Neural progenitor cell (in vitro differentiated cells): ENCODE results near the gene CDC42EP3. TPM values are rescaled to one million over a fixed set of nuclear protein-coding genes. Genes with fewer than 3 reads are reported as not detected.

Source experiments
- DNase-seq: peaks from one replicate; pipeline ENCODE4 v3.0.0-alpha.2; 2016; ENCODE audit warnings: low spot score
- H2AFZ ChIP-seq: fragments of 200-600 bp; sonication (generic); replicated peaks from 2 replicates; pipeline ENCODE4 v1.6.1; 2016; ENCODE audit warnings: antibody characterized with exemption
- H3F3A ChIP-seq: fragments of 200-600 bp; sonication (generic); 2 replicates; pipeline ENCODE4 v1.6.1; 2016; ENCODE audit warnings: antibody characterized with exemption, low read depth
- H3K27ac ChIP-seq: fragments of 200-600 bp; sonication (generic); 2 replicates; pipeline ENCODE4 v1.5.1; 2016; ENCODE audit warnings: mild to moderate bottlenecking
- H3K27me3 ChIP-seq: fragments of 200-600 bp; sonication (generic); 2 replicates; pipeline ENCODE4 v1.6.1; 2016; ENCODE audit warnings: mild to moderate bottlenecking, moderate library complexity
- H3K36me3 ChIP-seq: fragments of 200-600 bp; sonication (generic); 2 replicates; pipeline ENCODE4 v1.5.1; 2016
- H3K4me1 ChIP-seq: fragments of 200-600 bp; sonication (generic); 2 replicates; pipeline ENCODE4 v1.6.1; 2016; ENCODE audit warnings: mixed run types
- H3K4me2 ChIP-seq: fragments of 200-600 bp; sonication (generic); 2 replicates; pipeline ENCODE4 v1.6.1; 2016
- H3K4me3 ChIP-seq: fragments of 200-600 bp; sonication (generic); 2 replicates; pipeline ENCODE4 v1.5.1; 2016
- H3K79me2 ChIP-seq: fragments of 200-600 bp; sonication (generic); 2 replicates; pipeline ENCODE4 v1.6.1; 2016; ENCODE audit warnings: low read depth
- H3K9ac ChIP-seq: fragments of 200-600 bp; sonication (generic); 2 replicates; pipeline ENCODE4 v1.6.1; 2016
- H3K9me3 ChIP-seq: fragments of 200-600 bp; sonication (generic); 2 replicates; pipeline ENCODE4 v1.5.1; 2016; ENCODE audit warnings: low read depth
- H4K20me1 ChIP-seq: fragments of 200-600 bp; sonication (generic); 2 replicates; pipeline ENCODE4 v1.6.1; 2016; ENCODE audit warnings: low read depth
- H3K27ac Mint-ChIP-seq: 3 replicates; pipeline ENCODE4 v1.8.0; 2021; ENCODE audit warnings: mixed read lengths
- H3K27me3 Mint-ChIP-seq: 2 replicates; pipeline ENCODE4 v1.8.0; 2022; ENCODE audit warnings: low read depth, mild to moderate bottlenecking, inconsistent platforms, moderate library complexity, mixed read lengths; ENCODE audit not compliant: insufficient read depth
- H3K36me3 Mint-ChIP-seq: 3 replicates; pipeline ENCODE4 v1.8.0; 2021; ENCODE audit warnings: mixed read lengths
- H3K4me1 Mint-ChIP-seq: 3 replicates; pipeline ENCODE4 v1.8.0; 2021; ENCODE audit warnings: mixed read lengths
- H3K4me3 Mint-ChIP-seq: 3 replicates; pipeline ENCODE4 v1.8.0; 2021; ENCODE audit warnings: mild to moderate bottlenecking, moderate library complexity, mixed read lengths
- H3K9me3 Mint-ChIP-seq: 3 replicates; pipeline ENCODE4 v1.8.0; 2020; ENCODE audit warnings: mixed read lengths
- CTCF ChIP-seq: fragments of 200-600 bp; sonication (generic); IDR thresholded peaks from 2 replicates; pipeline ENCODE4 v1.5.1; 2017; ENCODE audit warnings: antibody characterized with exemption, mild to moderate bottlenecking
- EZH2 ChIP-seq: fragments of 200-600 bp; sonication (generic); IDR thresholded peaks from 2 replicates; pipeline ENCODE4 v1.6.1; 2017; ENCODE audit warnings: antibody characterized with exemption, mild to moderate bottlenecking, moderate library complexity
- EZH2phosphoT487 ChIP-seq: fragments of 200-600 bp; sonication (generic); IDR thresholded peaks from 2 replicates; pipeline ENCODE4 v1.6.1; 2017; ENCODE audit warnings: antibody characterized with exemption
- total RNA-seq: library from RNA; depleted of rRNA; stranded (reverse); fragments of >200 nt; gene quantifications from 2 replicates; pipeline ENCODE4 v1.2.3, GENCODE V29; 2015; ENCODE audit warnings: low replicate concordance

Gene CDC42EP3
- total RNA-seq, 1 donor from 2014 or later: 21.2 TPM

GRCh38 chr2:37593024-37593423 is 78.4 kb downstream of the CDC42EP3 start:
- Histone ChIP-seq H3K27me3 (no peaks in the 10 kb centered on the region), H3K4me3 (no peak overlapping the region), H3F3A (no peaks in the 10 kb centered on the region), H3K4me1 (no peaks in the 10 kb centered on the region), H3K4me2 (no peak overlapping the region), H4K20me1 (no peaks in the 10 kb centered on the region), H3K9me3 (peaks cover 3% of the 10 kb centered on the region), H3K79me2 (no peaks in the 10 kb centered on the region), H2AFZ (no peak overlapping the region), H3K27ac (no peak overlapping the region), H3K36me3 (peaks cover 4% of the 10 kb centered on the region), H3K9ac (no peak overlapping the region)
- H3K4me1 Mint-ChIP-seq: no peaks in the 10 kb centered on the region
- peaks cover 23% of the 10 kb centered on the region for H3K9me3 Mint-ChIP-seq
- H3K4me3 Mint-ChIP-seq: no peak overlapping the region
- peaks cover 2% of the 10 kb centered on the region for H3K36me3 Mint-ChIP-seq
- no peak for TF ChIP-seq EZH2phosphoT487
- no peak for TF ChIP-seq EZH2
- no peak for TF ChIP-seq CTCF
- no peak for DNase-seq
- H3K27me3 Mint-ChIP-seq: peaks cover 6% of the 10 kb centered on the region
- H3K27ac Mint-ChIP-seq: no peak overlapping the region
